Breast epithelium (tissue), 4 donors: ENCODE results near the gene HMGCLL1. TPM values are rescaled to one million over a fixed set of nuclear protein-coding genes. Genes with fewer than 3 reads are reported as not detected.

Experiments used
- DNase-seq, 2 donors: peaks; one replicate each; pipeline ENCODE4 v3.0.0-alpha.2; 2019; ENCODE audit warnings: low spot score in 2 of 2
- H3K27ac ChIP-seq, 2 donors: fragments of 200-600 bp; sonication (generic) in 1 of 2; one replicate each; pipeline ENCODE4 v1.5.1; 2016 to 2019; ENCODE audit warnings: mild to moderate bottlenecking in 1 of 2
- H3K27me3 ChIP-seq, 2 donors: fragments of 200-600 bp; sonication (generic) in 1 of 2; one replicate each; pipeline versions ENCODE4 v1.5.1 to v1.6.0; 2017 to 2019; ENCODE audit warnings: control low read depth in 1 of 2, mild to moderate bottlenecking in 1 of 2
- H3K36me3 ChIP-seq: fragments of 200-600 bp; one replicate; pipeline ENCODE4 v1.5.1; 2019
- H3K4me1 ChIP-seq, 2 donors: fragments of 200-600 bp; sonication (generic); one replicate each; pipeline ENCODE4 v1.5.1; 2016 to 2019; ENCODE audit warnings: control low read depth in 1 of 2
- H3K4me3 ChIP-seq, 3 donors: fragments of 200-600 bp; sonication (generic); 1 replicate in 2 of 3; 2 replicates in 1 of 3; pipeline ENCODE4 v1.5.1; 2016 to 2019; ENCODE audit warnings: mild to moderate bottlenecking in 3 of 3, moderate library complexity in 2 of 3
- H3K9me3 ChIP-seq, 2 donors: fragments of 200-600 bp; sonication (generic) in 1 of 2; one replicate each; pipeline ENCODE4 v1.5.1; 2016 to 2019; ENCODE audit warnings: control low read depth in 1 of 2
- CTCF ChIP-seq, 3 donors: fragments of 450-650 bp; IDR thresholded peaks; one replicate each; pipeline ENCODE4 v1.5.1; 2016 to 2017; ENCODE audit warnings: antibody characterized with exemption in 3 of 3, mild to moderate bottlenecking in 3 of 3, moderate library complexity in 3 of 3
- POLR2A ChIP-seq: fragments of 450-650 bp; IDR thresholded peaks from one replicate; pipeline ENCODE4 v1.6.1; 2016; ENCODE audit warnings: antibody characterized with exemption, mild to moderate bottlenecking, moderate library complexity
- POLR2AphosphoS5 ChIP-seq, 3 donors: sonication (generic); formaldehyde crosslinking; IDR thresholded peaks; one replicate each; pipeline ENCODE4 v1.6.1; 2017; ENCODE audit warnings: antibody characterized with exemption in 3 of 3
- intact Hi-C: fragments of 100-400 bp; cut with DNase I; formaldehyde crosslinking; loops from one replicate; pipeline ENCODE4 v1.15.1; 2023; ENCODE audit warnings: low total_unique reads
- total RNA-seq, 3 donors: library from RNA; depleted of rRNA; stranded (reverse); fragments of >200 nt; gene quantifications; one replicate each; pipeline ENCODE4 v1.1.0, GENCODE V29; 2016

Gene HMGCLL1
- total RNA-seq, 3 donors from 2014 or later, result 2.6 to 6.9 (median 3.7) TPM

- no peaks in the 10 kb centered on the region for H3K4me1 ChIP-seq
- TF ChIP-seq CTCF (IDR thresholded peaks at IDR 0.05) (no peak), POLR2AphosphoS5 (IDR thresholded peaks at IDR 0.05) (no peak), POLR2A (no peak)
- no peaks in the 10 kb centered on the region for H3K36me3 ChIP-seq
- H3K27ac ChIP-seq, result no peak overlapping the region
- H3K4me3 ChIP-seq, result no peak overlapping the region
- intact Hi-C loops, result no loop called here
- H3K9me3 ChIP-seq, result no peaks in the 10 kb centered on the region
- DNase-seq, result no peak
- no peaks in the 10 kb centered on the region for H3K27me3 ChIP-seq
Measured at GRCh38 chr6:55557146-55557545, 21.8 kb downstream of the HMGCLL1 start.

GRCh38 chr6:55545791-55546190 is 33.2 kb downstream of the HMGCLL1 start:
- no peak overlapping the region for H3K27ac ChIP-seq
- no peak for DNase-seq
- no peaks in the 10 kb centered on the region for H3K27me3 ChIP-seq
- H3K4me3 ChIP-seq, result no peak overlapping the region
- TF ChIP-seq POLR2AphosphoS5 (IDR thresholded peaks at IDR 0.05) (no peak), POLR2A (no peak), CTCF (IDR thresholded peaks at IDR 0.05) (no peak)
- no peaks in the 10 kb centered on the region for H3K36me3 ChIP-seq
- H3K4me1 ChIP-seq, result no peaks in the 10 kb centered on the region
- no peaks in the 10 kb centered on the region for H3K9me3 ChIP-seq
- intact Hi-C loops, result no loop called here

- Histone ChIP-seq H3K4me1 (no peaks in the 10 kb centered on the region), H3K4me3 (no peak overlapping the region), H3K27me3 (no peaks in the 10 kb centered on the region), H3K27ac (no peak overlapping the region), H3K9me3 (no peaks in the 10 kb centered on the region), H3K36me3 (no peaks in the 10 kb centered on the region)
- no peak for TF ChIP-seq POLR2AphosphoS5 (IDR thresholded peaks at IDR 0.05)
- TF ChIP-seq POLR2A, result no peak
- no peak for TF ChIP-seq CTCF (IDR thresholded peaks at IDR 0.05)
- no peak for DNase-seq
- intact Hi-C loops, result no loop called here
Measured at GRCh38 chr6:55543633-55544309, 35.2 kb downstream of the HMGCLL1 start.

- H3K9me3 ChIP-seq, result no peaks in the 10 kb centered on the region
- H3K4me1 ChIP-seq, result no peaks in the 10 kb centered on the region
- intact Hi-C loops, result no loop called here
- no peak overlapping the region for H3K27ac ChIP-seq
- no peak overlapping the region for H3K4me3 ChIP-seq
- H3K36me3 ChIP-seq, result no peaks in the 10 kb centered on the region
- no peak for TF ChIP-seq POLR2A
- no peak for TF ChIP-seq POLR2AphosphoS5 (IDR thresholded peaks at IDR 0.05)
- no peak for TF ChIP-seq CTCF (IDR thresholded peaks at IDR 0.05)
- no peak for DNase-seq
- no peaks in the 10 kb centered on the region for H3K27me3 ChIP-seq
Measured at GRCh38 chr6:55541024-55541423, 38.0 kb downstream of the HMGCLL1 start.

GRCh38 chr6:55536391-55536956 is 42.5 kb downstream of the HMGCLL1 start:
- TF ChIP-seq CTCF (IDR thresholded peaks at IDR 0.05) (no peak), POLR2AphosphoS5 (IDR thresholded peaks at IDR 0.05) (no peak), POLR2A (no peak)
- H3K27me3 ChIP-seq, result no peaks in the 10 kb centered on the region
- intact Hi-C loops, result no loop called here
- no peaks in the 10 kb centered on the region for H3K36me3 ChIP-seq
- H3K9me3 ChIP-seq, result no peaks in the 10 kb centered on the region
- DNase-seq, result no peak
- no peak overlapping the region for H3K27ac ChIP-seq
- no peak overlapping the region for H3K4me3 ChIP-seq
- no peaks in the 10 kb centered on the region for H3K4me1 ChIP-seq
